Measurements from ENCODE around the gene CDH4. TPM values are rescaled to one million over a fixed set of nuclear protein-coding genes. Genes with fewer than 3 reads are reported as not detected.

The CDH4 gene
- total and polyA plus RNA-seq, 2 donors from 2014 or later: 1.1 TPM; not detected in 1

GRCh38 chr20:61569825-61570224 lies 317.8 kb downstream of the CDH4 start:
- H3K27ac ChIP-seq (ENCODE audit: low read depth in 2 of 2, low read length in 2 of 2): no peak overlapping the region
- no peak overlapping the region for H3K9ac ChIP-seq (ENCODE audit: low read length in 3 of 3)
- no peaks in the 10 kb centered on the region for H3K36me3 ChIP-seq (ENCODE audit: control insufficient read depth in 2 of 3, insufficient read depth in 3 of 3, low read length in 3 of 3)
- peak; percentile 11 to 89 (median 84) for DNase-seq
- no peak overlapping the region for H3K4me3 ChIP-seq (ENCODE audit: low read length in 3 of 3)
- no peaks in the 10 kb centered on the region for H3K4me1 ChIP-seq (ENCODE audit: control insufficient read depth in 2 of 3, insufficient read depth in 2 of 3, low read depth in 1 of 3, low read length in 3 of 3)
- H3K9me3 ChIP-seq (ENCODE audit: control insufficient read depth in 2 of 3, insufficient read depth in 1 of 3, low read length in 3 of 3): no peaks in the 10 kb centered on the region
- intact Hi-C loops (cut with DNase I): no loop called here
- FAIRE-seq: no peak
- TF ChIP-seq CTCF (IDR thresholded peaks at IDR 0.05; ENCODE audit: borderline replicate concordance, extremely low read depth, insufficient read depth): no peak
- no peaks in the 10 kb centered on the region for H3K27me3 ChIP-seq (ENCODE audit: control insufficient read depth, insufficient read depth, low read length)

- Histone ChIP-seq H3K27ac (ENCODE audit: low read depth in 2 of 2, low read length in 2 of 2) (no peak overlapping the region), H3K4me3 (ENCODE audit: low read length in 3 of 3) (no peak overlapping the region), H3K27me3 (ENCODE audit: control insufficient read depth, insufficient read depth, low read length) (no peaks in the 10 kb centered on the region), H3K4me1 (ENCODE audit: control insufficient read depth in 2 of 3, insufficient read depth in 2 of 3, low read depth in 1 of 3, low read length in 3 of 3) (no peaks in the 10 kb centered on the region), H3K36me3 (ENCODE audit: control insufficient read depth in 2 of 3, insufficient read depth in 3 of 3, low read length in 3 of 3) (no peaks in the 10 kb centered on the region), H3K9me3 (ENCODE audit: control insufficient read depth in 2 of 3, insufficient read depth in 1 of 3, low read length in 3 of 3) (no peaks in the 10 kb centered on the region), H3K9ac (ENCODE audit: low read length in 3 of 3) (no peak overlapping the region)
- FAIRE-seq: no peak
- intact Hi-C loops (cut with DNase I): no loop called here
- peak in 1 of 5 donors; percentile 43 for DNase-seq
- no peak for TF ChIP-seq CTCF (IDR thresholded peaks at IDR 0.05; ENCODE audit: borderline replicate concordance, extremely low read depth, insufficient read depth)
These were observed 318.7 kb downstream of the CDH4 start for GRCh38 chr20:61570646-61571195.

- Histone ChIP-seq H3K27ac (ENCODE audit: low read depth in 2 of 2, low read length in 2 of 2) (no peak overlapping the region), H3K36me3 (ENCODE audit: control insufficient read depth in 2 of 3, insufficient read depth in 3 of 3, low read length in 3 of 3) (no peaks in the 10 kb centered on the region), H3K9ac (ENCODE audit: low read length in 3 of 3) (no peak overlapping the region), H3K27me3 (ENCODE audit: control insufficient read depth, insufficient read depth, low read length) (no peaks in the 10 kb centered on the region), H3K9me3 (ENCODE audit: control insufficient read depth in 2 of 3, insufficient read depth in 1 of 3, low read length in 3 of 3) (no peaks in the 10 kb centered on the region), H3K4me1 (ENCODE audit: control insufficient read depth in 2 of 3, insufficient read depth in 2 of 3, low read depth in 1 of 3, low read length in 3 of 3) (no peaks in the 10 kb centered on the region), H3K4me3 (ENCODE audit: low read length in 3 of 3) (no peak overlapping the region)
- DNase-seq (peak in 1 of 5 donors; percentile 61), FAIRE-seq (no peak)
- intact Hi-C loops (cut with DNase I): no loop called here
- no peak for TF ChIP-seq CTCF (IDR thresholded peaks at IDR 0.05; ENCODE audit: borderline replicate concordance, extremely low read depth, insufficient read depth)
These were observed 319.2 kb downstream of the CDH4 start for GRCh38 chr20:61571221-61571620.

Data from kidney (tissue), 14 donors.